Daoy (cell line): Measurements from ENCODE around the gene SBF2. TPM values are rescaled to one million over a fixed set of nuclear protein-coding genes. Genes with fewer than 3 reads are reported as not detected.
"Not testable (repeated sequence)": the region's sequence is repeated elsewhere in the genome, so short reads cannot be mapped to it uniquely, and the experiment has no call there.

ENCODE experiments used
- DNase-seq: peaks from one replicate; pipeline ENCODE4 v3.0.0-alpha.2; 2015; ENCODE audit warnings: low read depth
- total RNA-seq: library from RNA; depleted of rRNA; stranded (reverse); fragments of >200 nt; shearing (Covaris generic); gene quantifications from 2 replicates; pipeline ENCODE4 v1.2.3, GENCODE V29; 2014

SBF2 gene
- total RNA-seq, 1 experiment from 2014 or later, result 23.4 TPM

DNA sequence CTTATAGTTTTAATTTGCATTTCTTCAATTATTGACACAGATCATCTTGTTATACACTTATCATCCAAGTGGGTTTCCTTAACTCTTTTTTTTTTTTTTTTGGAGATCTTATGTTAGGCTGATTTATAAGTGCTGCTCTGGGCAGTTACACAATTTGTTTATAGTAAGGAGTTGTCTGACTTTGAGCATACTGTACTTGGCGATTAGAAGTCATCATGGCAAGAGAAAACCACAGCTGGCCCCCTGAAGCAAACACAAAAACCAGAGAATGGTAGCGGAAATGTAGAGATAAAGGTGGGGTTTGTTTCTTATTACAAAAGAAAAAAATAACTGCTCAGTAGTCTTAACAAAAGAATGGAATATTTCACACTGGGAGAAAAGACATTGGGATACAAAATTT is 337.5 kb downstream of the SBF2 start:
- DNase-seq, result no peak

DNA sequence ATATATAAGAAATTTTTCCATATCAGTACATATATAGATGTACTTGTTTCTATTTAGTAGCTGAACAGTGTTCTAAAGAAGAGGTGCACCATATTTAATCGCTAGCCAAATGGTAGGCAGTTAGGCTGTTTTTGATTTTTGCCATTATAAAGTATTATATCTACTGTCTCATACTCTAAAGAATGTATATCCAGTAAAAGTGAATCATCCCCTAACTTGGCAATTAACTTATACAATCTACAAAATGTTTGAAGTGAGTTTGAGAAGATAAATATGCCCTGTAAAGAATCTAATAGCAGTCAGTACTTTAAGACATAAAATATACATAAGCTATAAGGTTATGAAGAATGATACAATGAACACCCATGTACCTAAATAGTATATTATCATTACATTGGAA is 338.6 kb downstream of the SBF2 start:
- DNase-seq, result no peak

DNA sequence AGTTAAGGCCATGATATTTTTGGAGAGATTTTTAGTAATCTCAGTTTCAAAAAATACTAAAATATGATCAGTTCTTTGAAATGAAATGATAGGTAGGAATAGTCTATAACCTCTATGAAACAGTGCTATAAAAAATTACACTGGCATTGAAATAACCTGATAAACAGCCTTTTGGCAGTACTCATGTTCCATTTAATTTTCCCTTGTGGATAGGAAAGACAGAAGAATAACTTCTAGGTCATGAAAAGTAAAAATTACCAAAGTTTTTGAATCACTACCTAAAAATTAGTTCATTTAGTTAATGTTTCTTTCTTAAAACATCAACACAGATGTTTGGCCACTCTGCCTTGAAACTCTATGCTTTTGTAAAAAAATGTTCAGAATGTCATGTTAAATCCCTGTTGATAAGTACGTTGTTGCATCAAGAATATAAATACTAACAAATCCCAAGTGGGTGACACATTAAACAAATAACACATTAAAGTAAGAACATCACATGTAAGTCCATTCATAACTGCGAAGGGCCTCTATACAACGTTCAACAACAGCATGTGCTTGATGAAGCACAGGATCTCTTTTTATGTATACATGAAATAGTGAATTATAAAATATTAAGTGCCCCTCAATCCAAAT is 339.9 kb downstream of the SBF2 start:
- DNase-seq, result no peak

DNA sequence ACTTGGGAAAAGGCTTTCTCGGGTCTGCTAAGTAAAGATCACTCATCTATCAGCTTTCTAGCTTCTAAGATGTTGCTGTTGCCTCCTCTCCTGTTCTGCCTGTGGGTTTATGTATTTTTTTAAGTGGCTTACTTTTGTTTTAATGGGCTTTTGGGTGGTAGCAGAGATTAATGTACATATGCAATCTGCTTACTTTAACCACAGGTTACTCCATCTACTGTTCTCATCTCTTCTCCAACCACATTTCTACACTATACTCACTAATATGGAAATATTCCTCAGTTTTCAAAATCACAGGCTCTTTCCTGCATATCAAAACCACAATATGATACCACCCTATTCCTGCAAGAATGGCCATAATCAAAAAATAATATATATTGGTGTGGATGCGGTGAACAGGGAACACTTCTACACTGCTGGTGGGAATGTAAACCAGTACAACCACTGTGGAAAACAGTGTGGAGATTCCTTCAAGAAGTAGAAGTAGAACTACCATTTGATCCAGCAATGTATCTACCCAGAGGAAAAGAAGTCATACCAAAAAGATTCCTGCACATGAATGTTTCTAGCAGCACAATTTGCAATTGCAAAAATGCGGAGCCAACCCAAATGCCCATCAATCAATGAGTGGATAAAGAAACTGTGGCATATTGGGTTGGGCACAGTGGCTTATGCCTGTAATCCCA is 341.4 kb downstream of the SBF2 start:
- no peak for DNase-seq

DNA sequence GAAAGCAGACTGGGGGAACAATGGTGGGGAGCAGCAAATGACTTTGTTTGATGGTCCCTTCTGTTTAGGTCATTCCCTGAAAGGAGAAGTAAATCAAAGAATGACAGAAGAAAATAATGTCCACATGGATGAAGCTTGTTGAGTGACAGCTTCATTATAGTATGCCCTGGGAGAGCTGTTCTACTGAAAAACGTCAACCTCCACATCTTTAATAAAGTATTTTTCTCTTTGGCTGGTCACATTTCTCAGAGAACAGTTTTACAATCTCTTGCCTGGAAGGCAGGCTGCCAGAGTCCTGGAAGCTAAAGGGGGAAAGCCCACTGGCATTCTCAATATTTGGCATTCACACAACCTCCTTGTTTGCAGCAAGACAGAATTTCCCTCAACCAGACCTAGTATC is 342.2 kb downstream of the SBF2 start:
- no peak for DNase-seq

DNA sequence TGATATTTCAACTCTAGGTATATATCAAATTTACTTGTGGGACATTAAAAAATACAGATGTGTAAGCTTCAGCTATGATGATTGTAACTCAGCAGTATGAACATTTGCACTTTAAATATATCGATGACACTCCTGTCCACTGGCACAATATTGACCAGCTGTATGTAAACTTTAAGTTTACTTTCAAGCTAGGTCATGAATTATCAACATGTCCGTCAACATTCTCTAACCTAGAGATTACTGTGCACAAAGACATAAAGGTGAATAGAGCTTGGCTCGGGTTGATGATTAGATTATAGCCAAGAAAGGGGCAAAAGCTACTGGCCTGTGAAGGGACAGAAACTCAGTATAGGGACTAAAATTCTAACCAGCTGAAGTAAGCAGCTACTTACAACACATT is 343.6 kb downstream of the SBF2 start:
- DNase-seq, result no peak

DNA sequence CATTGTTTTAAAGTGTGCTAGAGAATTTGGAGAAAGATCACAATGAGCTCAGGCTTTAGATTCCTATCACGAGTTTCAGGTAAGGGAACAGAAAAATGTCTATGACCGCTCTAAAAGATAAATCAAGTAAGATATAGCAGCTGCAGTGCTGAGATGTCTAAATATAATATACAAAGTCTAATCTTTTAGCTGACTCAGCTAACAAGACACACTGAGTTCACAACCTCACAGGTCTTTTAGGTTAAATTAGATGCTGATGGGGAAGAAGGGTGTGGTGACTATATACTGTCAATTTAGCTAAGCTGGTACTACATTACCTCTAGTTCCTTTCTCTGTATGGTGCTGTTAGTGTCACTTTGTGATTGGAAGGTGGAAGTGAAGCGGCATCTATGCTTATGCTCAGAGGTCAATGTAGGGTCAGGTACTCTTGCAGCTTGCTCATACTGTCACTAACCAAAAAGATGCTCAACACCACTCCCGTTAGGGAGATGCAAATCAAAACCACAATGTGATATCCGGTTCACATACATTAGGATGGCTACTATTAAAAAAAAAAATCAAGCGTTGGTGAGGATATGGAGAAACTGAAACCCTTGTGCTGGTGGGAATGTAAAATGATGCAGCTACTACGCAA is 346.7 kb downstream of the SBF2 start:
- no peak for DNase-seq

DNA sequence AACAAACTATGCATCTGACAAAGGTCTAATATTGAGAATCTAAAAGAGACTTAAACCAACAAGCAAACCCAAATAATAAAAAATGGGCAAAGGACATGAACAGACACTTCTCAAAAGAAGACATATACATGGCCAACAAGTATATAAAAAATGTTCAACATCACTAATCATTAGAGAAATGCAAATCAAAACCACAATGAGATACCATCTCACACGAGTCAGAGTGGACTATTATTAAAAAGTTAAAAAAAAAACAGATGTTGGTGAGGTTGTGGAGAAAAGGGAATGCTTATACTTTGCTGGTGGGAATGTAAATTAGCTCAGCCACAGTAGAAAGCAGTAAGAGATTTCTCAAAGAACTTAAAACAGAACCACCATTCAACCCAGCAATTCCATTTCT is 348.3 kb downstream of the SBF2 start:
- not testable (repeated sequence) for DNase-seq

DNA sequence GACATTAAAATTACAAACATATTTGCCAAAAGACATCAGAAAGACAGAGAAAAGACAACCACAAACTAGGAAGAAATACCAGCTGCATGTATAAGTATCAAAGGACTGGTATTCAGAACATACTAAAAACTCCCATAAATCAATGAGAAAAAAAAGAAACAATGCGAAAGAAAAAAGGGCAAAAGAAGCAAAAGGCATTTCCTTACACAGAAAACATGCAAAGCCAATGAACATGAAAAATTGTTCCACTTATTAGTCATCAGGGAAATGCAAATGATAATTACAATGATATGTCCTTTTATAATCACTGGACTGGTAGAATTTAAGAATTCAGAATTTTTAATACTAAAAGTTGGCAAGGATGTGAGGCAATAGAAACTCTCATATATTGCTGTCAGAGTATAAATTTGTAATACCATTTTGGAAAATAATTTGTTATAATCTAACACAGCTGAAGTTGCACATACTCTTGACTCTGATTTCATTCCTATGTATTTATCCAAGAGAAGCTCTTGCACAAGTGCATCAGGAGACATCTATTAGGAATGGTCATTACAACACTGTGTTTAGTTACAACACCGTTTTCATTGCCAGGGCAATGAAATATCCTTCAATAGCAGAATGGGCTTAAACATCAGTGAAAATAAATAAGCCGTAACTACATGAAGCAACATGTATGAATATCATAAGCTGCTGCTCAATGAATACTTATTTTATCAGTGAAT is 350.5 kb downstream of the SBF2 start:
- DNase-seq, result no peak

DNA sequence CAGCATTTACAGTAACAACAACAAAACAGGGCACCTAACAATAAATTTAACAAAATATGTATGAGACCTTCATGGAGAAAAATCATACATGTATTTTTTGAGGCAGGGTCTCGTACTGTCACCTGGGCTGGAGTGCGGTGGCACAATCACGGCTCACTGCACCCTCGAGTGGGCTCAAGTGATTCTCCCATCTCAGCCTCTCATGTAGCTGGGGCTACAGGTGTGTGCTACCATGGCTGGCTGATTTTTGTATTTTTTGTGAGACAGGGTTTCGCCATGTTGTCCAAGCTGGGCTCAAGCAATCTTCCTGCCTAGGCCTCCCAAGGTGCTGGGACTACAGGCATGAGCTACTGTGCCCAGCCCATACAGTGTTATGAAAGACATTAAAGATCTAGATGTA is 352.0 kb downstream of the SBF2 start:
- DNase-seq, result no peak

DNA sequence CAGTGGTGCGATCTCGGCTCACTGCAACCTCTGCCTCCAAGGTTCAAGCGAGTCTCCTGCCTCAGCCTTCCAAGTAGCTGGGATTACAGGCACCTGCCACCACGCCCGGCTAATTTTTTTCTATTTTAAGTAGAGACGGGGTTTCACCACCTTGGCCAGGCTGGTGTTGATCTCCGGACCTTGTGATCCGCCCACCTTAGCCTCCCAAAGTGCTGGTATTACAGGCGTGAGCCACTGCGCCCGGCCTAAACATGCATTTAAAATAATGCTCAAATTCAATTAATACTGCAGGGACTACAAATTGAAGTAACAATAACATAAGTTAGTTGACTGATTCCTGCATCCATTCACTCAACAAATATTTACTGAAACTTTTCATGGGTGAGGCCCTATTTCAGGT is 354.9 kb downstream of the SBF2 start:
- DNase-seq, result not testable (repeated sequence)

DNA sequence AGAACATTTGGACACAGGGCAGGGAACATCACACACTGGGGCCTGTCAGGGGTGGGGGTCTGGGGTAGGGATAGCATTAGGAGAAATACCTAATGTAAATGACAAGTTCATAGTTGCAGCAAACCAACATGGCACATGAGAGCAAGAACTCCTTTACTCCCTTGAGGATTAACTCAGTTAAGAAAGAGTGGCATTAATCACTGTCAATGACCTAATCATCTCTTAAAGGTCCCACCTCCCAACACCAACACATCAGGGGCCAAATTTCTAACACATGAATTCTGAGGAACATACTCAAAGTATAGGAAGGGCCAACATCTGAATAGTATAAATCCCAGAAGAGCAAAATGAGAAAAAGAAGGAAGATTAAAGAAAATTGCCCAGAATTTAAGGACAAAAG is 357.3 kb downstream of the SBF2 start:
- no peak for DNase-seq

DNA sequence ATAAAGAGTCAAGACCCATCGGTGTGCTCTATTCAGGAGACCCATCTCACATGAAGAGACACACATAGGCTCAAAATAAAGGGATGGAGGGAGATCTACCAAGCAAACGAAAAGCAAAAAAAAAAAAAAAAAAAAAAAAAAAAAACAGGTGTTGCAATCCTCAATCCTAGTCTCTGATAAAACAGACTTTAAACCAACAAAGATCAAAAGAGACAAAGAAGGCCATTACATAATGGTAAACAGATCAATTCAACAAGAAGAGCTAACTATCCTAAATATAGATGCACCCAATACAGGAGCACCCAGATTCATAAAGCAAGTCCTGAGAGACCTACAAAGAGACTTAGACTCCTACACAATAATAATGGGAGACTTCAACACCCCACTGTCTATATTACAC is 361.2 kb downstream of the SBF2 start:
- DNase-seq, result not testable (repeated sequence)

DNA sequence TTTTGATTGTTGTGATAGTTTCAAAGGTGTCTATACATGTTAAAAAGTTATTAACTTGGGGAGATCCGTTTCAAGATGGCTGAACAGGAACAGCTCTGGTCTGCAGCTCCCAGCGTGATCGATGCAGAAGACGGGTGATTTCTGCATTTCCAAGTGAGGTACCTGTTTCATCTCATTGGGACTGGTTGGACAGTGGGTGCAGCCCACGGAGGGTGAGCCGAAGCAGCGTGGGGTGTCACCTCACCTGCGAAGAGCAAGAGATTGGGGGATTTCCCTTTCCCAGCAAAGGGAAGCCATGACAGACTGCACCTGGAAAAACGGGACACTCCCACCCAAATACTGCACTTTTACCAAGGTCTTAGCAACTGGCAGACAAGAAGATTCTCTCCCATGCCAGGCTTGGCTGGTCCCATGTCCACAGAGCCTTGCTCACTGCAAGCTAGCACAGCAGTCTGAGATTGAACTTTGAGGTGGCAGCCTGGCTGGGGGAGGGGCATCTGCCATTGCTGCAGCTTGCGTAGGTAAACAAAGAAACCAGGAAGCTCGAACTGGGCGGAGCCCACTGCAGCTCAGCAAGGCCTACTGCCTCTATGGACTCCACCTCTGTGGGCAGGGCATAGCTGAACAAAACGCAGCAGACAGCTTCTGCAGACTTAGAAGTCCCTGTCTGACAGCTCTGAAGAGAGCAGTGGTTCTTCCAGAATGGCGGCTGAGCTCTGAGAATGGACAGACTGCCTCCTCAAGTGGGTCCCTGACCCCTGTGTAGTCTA is 363.3 kb downstream of the SBF2 start:
- not testable (repeated sequence) for DNase-seq

DNA sequence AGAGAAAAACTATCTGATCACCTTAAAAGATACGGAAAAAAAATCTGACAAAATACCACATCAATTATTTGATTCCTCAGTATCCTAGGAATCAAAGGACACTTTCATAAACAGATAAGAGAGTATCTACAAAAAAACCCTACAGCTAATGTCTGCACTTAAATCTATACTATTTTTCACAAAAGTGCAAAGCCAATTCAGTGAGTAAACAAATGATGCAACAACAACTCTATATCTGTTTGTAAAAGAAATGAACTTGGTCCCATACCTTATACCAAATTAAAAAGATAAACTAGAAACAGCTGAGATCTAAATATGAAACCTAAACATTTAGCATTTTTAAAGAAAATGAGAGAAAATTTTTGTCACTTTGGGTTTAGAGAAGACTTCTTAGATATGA is 366.3 kb downstream of the SBF2 start:
- no peak for DNase-seq

DNA sequence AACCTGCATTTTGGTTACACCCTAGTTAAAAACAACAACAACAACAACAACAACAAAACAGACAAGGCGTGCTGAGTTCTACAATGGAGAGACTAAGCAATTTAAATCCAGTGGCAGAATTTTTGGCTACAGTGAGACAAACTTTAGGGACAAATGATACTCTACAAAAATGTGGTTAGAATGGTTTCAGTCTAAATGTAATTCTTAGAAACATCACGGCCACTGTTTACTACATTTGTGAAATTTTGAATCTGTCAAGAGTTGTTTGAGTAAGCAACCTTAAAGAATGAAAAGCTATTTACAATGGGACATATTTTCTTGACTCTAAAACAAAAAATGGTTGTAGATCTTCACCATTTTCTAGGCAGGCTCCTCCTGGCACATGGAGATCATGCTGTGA is 370.7 kb downstream of the SBF2 start:
- no peak for DNase-seq

DNA sequence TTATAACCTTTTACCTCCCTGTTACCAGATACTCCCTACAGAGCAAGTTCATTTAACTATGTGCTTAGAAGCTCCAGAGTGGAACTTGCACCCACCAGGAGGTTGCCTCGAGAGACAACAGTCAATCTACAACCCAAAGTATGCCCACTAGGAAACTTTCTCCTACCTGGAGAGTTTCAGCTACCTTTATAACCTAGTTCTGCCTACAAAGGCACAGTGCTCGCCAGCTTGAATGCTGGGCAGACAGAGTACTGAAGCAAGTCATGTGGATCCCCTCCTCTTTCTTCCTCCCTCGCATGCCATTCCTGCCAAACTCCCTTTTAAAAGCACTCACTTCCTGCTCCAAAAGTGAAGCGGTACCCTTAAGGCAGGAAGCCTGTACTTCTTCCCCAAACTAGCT is 371.2 kb downstream of the SBF2 start:
- DNase-seq, result no peak

DNA sequence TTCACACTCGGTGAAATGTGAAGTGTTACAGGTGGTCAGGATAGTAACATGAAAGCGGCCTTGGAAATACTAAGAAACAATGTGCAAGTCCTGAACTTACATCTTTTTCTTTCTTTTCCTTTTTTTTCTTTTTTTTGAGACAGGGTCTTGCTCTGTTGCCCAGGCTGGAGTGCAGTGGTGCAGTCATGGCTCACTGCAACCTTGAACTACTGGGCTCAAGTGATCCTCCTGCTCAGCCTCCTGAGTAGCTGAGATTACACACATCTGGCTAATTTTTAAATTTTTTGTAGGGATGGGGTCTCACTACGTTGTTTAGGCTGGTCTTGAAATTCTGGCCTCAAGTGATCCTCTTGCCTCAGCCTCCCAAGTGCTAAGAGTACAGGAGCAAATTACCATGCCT is 377.5 kb downstream of the SBF2 start:
- DNase-seq, result no peak

DNA sequence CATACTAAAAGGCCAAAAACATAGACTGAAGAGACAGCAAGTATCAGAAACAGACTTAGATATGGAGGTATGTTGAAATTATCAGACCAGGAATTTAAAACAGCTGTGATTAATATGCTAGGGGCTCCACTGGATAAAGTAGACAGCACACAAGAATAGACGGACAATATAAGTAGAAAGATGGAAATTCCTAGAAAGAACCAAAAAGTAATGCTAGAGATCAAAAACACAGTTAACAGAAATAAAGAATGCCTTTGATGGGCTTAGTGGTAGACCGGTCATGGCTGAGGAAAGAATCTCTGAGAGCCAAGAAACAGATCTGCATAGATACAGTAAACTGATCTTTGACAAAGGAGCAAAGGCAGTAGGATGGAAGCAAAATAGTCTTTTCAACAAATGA is 380.0 kb downstream of the SBF2 start:
- DNase-seq, result no peak

DNA sequence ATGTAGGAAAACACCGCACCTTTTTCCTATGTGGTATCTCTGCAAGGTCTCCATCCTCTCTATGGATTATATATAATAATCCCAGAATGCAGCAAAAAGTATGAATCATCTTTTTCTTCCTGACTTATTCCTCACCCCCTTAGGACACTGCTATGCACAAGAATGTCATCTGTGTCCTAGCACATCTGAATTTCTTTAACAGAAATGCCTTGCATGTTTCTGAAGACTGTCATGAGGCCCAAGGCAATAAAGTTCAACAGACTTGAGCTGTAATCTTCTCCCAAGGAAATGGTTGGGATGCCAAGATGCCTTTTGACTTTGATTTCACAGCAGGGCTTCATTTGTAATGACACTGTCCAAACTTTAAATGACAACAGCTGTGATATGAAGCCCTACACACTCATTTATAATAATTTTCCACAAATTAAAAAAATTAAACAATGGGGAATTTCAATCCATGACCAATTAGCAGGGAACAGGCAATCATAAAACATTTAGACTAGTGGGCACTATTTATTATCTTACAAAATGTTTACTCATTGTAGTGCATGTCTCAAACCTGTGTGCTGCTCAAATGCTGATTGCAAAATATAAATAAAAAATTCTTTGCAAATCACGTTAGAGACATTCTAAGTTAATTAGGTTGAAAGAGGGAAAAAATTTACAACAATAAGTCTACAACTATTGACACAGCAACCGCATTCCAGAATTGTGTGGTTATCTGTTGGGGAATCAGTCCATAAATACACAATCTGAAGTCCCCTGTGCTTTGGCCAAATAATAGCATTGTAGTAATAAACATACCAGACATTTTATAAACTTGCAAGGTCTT is 387.8 kb downstream of the SBF2 start:
- DNase-seq, result peak; percentile 76

DNA sequence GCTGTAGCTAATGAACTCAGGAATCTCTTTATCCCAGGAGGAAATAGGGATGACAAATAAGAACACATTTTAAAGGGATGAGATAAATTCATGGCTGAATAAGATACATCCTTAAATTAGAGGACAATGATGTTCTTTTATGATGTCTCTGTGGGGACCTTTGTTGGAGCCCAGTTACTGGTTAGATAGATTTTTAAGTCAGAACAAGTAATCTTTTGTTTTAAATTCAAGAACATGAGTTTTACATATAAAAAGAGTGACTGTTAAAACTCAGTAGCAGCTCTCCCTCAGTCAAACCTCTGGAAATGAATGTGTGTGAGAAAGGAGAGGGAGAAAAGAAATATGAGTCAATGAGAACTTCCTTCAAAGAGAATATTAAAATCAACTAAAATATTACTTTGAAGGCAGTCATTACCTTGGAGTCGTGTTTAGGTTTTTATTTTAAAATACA is 388.5 kb downstream of the SBF2 start:
- DNase-seq, result no peak
